Activated gamma-delta T cell (primary cell): ENCODE results near the gene GAS7.

ENCODE experiments used
- DNase-seq: peaks from one replicate; lab custom pipeline; 2025; lab: John Stamatoyannopoulos, UW

GAS7 gene

GRCh38 chr17:10048629-10049350 lies 149.6 kb downstream of the GAS7 start:
- no peak for DNase-seq

DNA sequence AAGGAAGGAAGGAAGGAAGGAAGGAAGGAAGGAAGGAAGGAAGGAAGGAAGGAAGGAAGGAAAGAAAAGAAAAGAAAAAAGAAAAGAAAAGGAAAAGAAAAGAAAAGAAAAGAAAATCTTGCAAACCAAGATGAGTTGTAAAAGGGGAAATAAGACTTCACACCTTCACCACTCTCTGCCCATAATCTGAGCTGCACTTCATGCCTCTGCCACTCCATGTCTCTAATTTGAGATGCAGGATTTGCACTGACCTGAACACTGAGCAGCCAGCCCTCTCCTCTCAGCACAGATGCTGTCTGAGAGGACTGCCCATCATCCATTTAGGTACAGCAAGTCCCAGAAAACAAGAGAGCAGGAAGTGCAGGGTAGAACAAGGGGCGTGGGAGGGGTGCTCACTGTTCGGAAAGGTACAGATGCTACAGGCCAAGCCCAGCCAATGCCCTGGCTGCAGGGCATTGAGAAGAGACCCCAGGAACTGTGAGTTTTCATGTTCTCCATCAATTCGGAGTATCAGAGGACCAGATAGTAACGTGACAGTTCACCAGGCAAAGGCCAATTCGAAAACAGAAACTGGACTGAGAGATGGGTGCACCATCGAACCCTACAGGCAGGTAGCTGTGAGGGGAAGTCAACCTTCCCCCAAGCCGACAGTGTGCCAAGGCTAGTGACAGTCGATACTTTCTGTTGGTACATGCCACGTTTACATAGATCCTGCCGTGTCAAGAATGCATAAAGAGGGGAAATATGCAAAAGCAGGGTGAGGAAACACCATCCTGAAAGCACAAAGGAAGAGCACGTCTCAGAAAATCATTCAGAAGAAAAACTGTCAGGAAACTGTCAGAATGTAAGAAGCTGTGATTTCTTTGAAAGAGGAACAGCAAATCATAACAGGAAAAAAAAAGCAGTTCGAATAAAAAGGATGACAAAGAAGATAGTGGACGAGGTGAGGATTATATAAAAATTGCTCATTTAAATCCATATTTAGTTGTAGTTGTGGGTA lies 151.3 kb downstream of the GAS7 start:
- no peak for DNase-seq

GRCh38 chr17:10045871-10046658 lies 152.3 kb downstream of the GAS7 start:
- no peak for DNase-seq

DNA sequence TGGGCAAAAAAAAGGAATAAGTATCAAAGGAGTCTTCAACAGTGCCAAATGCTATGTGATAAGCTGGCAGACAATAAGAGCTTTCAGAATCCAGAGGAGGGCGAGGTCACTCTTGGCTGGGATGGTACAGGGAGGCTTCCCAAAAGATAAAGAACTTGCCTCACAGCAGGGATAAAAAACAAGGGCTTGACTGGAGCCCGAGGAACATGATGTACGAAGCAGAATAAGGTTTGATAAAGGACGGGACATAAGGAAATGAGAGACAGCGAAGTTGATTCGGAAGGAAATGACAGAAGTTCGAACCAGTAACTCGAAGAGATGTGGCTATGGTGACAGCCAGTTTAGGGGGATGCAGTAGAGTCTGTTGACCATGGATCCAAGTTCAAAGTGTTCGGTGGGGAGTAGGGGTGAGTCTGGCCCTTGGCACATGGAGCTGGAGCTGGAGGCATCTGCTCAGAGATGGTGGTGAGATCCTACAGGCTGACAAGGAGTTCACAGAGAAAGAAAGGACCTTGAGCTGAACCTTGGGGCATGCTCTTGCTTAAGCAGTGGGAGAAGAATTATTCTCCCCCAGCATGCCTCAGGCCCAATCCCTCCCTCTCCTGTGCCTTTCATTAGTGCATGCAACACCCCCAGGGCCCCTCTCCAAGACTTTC lies 155.7 kb downstream of the GAS7 start:
- DNase-seq = no peak

DNA sequence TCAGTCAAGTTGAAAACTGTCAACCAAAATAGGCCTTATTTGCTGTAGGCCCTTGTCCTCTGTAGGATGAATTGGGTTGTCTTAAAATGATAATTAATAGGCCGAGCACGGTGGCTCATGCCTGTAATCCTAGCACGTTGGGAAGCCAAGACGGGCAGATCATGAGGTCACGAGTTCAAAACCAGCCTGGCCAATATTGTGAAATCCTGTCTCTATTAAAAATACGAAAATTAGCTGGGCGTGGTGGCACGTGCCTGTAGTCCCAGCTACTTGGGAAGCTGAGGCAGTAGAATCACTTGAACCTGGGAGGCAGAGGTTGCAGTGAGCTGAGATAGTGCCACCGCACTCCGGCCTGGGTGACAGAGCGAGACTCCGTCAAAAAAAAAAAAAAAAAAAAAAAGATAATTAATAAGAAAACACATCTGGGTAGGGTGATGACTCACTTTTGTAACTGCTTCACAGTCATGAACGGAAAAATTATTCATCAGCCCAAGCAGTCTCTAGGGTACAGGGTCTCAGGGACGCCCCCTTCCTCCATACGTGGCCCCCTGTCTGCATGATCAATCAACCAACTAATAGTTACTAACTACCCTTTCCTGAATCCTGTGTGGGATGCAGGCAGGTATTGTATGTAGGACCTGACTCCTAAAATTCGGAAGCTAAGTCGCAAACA lies 156.4 kb downstream of the GAS7 start:
- DNase-seq = no peak

- no peak for DNase-seq
Observed at GRCh38 chr17:10041287-10041612, 157.2 kb downstream of the GAS7 start.

DNA sequence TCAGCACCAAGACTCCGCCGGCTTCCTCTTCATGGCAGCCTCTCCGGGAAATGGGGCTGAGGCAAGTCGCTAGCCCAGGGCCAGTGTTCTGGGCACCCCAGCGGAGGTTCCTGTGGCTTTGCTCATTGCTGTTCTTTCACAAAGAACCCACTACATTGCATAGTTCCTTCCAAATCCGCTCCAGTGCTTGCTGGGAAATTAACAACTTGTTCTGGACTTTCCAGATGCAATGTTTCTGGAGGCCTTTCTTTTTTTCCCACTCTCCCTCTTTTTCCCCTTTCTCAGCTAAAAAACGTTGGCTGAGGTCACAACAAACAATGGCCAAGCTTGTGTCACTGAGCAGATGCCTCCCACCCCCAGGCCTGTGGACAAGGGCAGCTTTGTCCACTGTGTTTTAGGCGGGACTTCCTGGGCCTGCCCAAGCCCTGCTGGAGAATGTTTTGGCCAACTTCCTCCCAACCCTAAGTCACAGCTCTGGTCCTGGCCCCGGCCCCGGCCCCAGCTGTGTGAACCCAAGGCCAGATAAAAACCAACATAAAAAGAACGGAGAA lies 161.8 kb downstream of the GAS7 start:
- no peak for DNase-seq

GRCh38 chr17:10035885-10036284 lies 162.5 kb downstream of the GAS7 start:
- DNase-seq = no peak

- DNase-seq = no peak
Observed at GRCh38 chr17:10034719-10035475, 163.5 kb downstream of the GAS7 start.

DNA sequence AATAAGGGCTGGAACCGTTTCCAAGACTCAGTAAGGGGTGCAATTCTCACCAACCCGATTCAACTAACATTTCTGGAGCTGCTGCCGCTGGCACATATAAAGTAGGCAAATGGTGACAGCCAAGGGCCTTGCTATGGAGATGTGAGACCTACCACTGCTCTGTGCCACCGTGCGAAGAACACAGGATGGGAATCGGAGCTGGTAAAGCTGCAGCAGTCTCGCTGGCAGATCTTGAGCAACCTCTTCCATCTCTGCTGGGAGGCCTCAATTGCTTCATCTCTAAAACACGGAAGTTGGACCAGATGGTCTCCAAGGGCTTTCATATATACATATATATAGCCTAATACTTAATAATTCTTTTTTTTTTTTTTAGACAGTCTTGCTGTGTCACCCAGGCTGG lies 164.4 kb downstream of the GAS7 start:
- no peak for DNase-seq

DNA sequence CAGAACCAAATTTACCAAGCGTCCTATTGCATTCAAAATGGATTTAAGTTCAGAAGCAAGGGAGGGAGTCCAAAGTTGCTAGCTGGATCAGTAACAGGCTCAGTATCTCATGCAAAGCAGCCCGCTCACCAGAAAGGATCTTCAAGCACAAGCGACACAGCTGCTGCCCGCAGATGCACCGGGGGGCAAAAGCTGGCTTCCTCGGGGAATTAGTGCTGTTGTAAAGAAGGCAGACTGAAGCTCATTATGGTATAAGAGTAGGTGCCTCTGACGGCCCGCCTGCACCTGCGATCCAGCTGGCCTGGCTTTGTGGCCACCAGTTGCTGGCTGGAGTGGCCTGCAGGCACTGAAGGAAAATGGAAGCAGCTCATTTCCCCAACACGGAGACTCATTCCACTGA lies 165.0 kb downstream of the GAS7 start:
- DNase-seq = no peak

GRCh38 chr17:10032118-10032852 lies 166.1 kb downstream of the GAS7 start:
- no peak for DNase-seq

- DNase-seq = no peak
Observed at GRCh38 chr17:10031606-10032005, 166.8 kb downstream of the GAS7 start.

GRCh38 chr17:10031127-10031526 lies 167.3 kb downstream of the GAS7 start:
- DNase-seq = no peak

DNA sequence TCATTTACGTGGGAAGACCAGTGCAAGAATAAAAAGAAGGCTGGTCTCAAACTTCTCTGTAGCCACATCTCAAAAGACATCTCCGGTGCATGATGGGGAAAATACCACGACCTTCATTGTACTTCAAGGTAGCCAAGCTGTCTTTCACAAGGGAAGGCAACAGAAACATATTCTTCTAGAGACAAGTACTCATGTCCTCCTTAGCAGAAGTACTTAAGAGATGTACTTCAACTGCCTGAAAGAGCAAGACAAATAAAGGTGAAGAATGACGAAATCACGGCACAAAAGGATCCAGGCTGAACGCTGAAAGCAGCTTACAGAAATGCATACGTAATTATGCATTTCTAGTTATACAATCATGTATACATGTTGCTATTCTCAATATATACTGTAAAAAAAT lies 169.3 kb downstream of the GAS7 start:
- DNase-seq = no peak

- no peak for DNase-seq
Observed at GRCh38 chr17:10025976-10026901, 172.2 kb downstream of the GAS7 start.

DNA sequence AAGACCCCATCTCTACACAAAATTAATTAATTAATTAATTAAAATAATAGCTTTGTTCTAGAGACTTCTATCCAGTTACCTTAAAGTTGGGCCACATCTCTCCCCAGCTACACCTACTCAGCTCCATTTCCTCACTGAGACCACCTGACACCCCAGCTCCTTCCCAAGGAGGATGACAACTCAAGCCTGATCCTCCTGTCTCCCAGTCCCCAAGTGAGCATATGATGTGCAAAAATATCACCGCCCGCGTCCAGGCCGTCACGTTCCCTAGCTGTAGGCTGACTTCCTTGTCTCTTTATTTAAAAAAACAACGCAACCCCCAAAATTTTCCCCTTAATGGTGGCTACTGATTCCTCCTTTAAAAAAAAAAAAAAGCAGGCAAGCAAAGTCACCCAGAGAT lies 173.2 kb downstream of the GAS7 start:
- DNase-seq = no peak

GRCh38 chr17:10022416-10022815 lies 176.0 kb downstream of the GAS7 start:
- DNase-seq = no peak
